ENCODE data around the gene LRRC7.

The LRRC7 gene

GRCh38 chr1:69930396-69930795, 362.7 kb downstream of the LRRC7 start:
- H3K27ac ChIP-seq: no peak overlapping the region
- no peak overlapping the region for H3K4me3 ChIP-seq
- TF ChIP-seq, protein P1, sequence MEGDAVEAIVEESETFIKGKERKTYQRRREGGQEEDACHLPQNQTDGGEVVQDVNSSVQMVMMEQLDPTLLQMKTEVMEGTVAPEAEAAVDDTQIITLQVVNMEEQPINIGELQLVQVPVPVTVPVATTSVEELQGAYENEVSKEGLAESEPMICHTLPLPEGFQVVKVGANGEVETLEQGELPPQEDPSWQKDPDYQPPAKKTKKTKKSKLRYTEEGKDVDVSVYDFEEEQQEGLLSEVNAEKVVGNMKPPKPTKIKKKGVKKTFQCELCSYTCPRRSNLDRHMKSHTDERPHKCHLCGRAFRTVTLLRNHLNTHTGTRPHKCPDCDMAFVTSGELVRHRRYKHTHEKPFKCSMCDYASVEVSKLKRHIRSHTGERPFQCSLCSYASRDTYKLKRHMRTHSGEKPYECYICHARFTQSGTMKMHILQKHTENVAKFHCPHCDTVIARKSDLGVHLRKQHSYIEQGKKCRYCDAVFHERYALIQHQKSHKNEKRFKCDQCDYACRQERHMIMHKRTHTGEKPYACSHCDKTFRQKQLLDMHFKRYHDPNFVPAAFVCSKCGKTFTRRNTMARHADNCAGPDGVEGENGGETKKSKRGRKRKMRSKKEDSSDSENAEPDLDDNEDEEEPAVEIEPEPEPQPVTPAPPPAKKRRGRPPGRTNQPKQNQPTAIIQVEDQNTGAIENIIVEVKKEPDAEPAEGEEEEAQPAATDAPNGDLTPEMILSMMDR (IDR thresholded peaks at IDR 0.05): no peak
- no peak for DNase-seq (ENCODE audit: low spot score)

DNA sequence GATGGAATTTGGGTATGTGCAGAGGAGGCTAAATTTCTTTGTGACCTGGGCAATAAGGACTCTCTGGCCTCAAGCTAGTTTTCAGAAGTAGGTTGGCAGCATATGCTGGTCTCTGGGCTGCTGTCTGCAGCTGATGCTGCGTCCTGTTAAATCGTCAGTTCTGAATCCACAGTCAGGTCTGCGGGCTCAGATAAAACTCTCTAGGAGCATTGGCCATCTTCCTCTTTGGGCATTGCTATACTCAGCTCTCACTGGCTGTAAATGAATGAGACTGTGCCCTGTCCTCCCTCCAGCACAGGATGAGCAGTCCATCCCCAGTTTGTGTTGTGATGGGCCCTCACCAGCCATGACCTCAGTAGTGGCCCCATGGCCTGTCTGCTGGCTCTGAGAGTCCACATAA, 365.0 kb downstream of the LRRC7 start:
- Histone ChIP-seq H3K27ac (no peak overlapping the region), H3K4me3 (no peak overlapping the region)
- TF ChIP-seq, protein P1 (IDR thresholded peaks at IDR 0.05): no peak
- no peak for DNase-seq (ENCODE audit: low spot score)

DNA sequence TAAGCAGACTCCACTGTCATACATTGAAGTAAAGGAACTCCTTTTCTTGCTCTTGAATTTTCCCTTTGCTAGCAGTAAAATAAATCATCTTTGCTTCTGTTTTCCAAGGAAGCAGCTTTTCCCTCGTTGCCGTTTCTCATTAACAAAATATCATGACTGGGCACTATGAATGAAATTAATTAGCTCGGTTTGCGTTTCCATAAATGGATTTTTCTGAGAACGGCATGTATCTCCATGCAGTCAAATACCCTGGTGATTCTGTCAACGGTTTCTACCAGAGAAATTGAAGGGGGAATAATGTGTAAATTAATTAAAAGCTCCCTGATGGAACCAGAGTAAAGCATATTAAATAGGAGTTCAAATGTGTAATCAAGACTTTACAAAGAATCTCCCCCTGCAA, 372.5 kb downstream of the LRRC7 start:
- H3K27ac ChIP-seq: no peak overlapping the region
- H3K4me3 ChIP-seq: no peak overlapping the region
- no peak for DNase-seq (ENCODE audit: low spot score)
- TF ChIP-seq, protein P1 (IDR thresholded peaks at IDR 0.05): no peak

GRCh38 chr1:69940816-69941215, 373.1 kb downstream of the LRRC7 start:
- no peak overlapping the region for H3K27ac ChIP-seq
- TF ChIP-seq, protein P1 (IDR thresholded peaks at IDR 0.05): no peak
- no peak overlapping the region for H3K4me3 ChIP-seq
- no peak for DNase-seq (ENCODE audit: low spot score)

GRCh38 chr1:69943030-69943429, 375.3 kb downstream of the LRRC7 start:
- no peak for DNase-seq (ENCODE audit: low spot score)
- Histone ChIP-seq H3K4me3 (no peak overlapping the region), H3K27ac (no peak overlapping the region)
- TF ChIP-seq, protein P1 (IDR thresholded peaks at IDR 0.05): no peak

GRCh38 chr1:69946935-69947334, 379.2 kb downstream of the LRRC7 start:
- no peak overlapping the region for H3K27ac ChIP-seq
- DNase-seq (ENCODE audit: low spot score): no peak
- TF ChIP-seq, protein P1 (IDR thresholded peaks at IDR 0.05): no peak

GRCh38 chr1:69947837-69948236, 380.1 kb downstream of the LRRC7 start:
- DNase-seq (ENCODE audit: low spot score): no peak
- TF ChIP-seq, protein P1 (IDR thresholded peaks at IDR 0.05): no peak
- Histone ChIP-seq H3K27ac (no peak overlapping the region), H3K4me3 (no peak overlapping the region)

More at GRCh38 chr1:69946935-69947334, 379.2 kb downstream of the LRRC7 start:
- no peak overlapping the region for H3K4me3 ChIP-seq

All from coronary artery (tissue), 2 donors.